Measurements from ENCODE around the gene TMCC1.

The TMCC1 gene

DNA sequence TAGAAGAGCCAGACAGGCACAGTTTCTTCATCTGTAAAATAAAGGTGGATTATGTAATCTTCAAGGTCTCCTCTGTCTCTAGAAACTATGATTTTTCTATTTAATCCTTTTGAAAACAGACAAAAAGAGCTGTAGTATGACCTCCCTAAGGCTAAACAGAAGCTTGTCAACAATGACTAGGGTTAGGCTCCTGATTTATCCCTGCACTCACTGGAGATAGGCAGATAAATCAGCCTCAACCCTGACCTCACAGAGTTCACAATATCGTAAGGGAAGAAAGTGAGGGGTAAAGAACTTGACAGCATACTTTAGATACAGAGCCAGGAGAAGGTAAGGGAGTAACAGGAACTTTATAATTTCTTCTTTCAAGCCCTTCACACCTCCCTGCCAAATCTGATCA lies 124.8 kb downstream of the TMCC1 start:
- DNase-seq (ENCODE audit: low read depth in 1 of 2, low spot score in 1 of 2) = no peak
- Histone ChIP-seq H3K27me3 (ENCODE audit: insufficient read depth, poor library complexity, severe bottlenecking) (no peaks in the 10 kb centered on the region), H3K4me3 (replicated peaks; ENCODE audit: insufficient read depth, low read length) (no peak overlapping the region), H3K27ac (replicated peaks) (no peak overlapping the region)
- no peak for TF ChIP-seq POLR2AphosphoS5 (IDR thresholded peaks at IDR 0.05; ENCODE audit: low read depth)
- no peak for TF ChIP-seq SPI1 (IDR thresholded peaks at IDR 0.05; ENCODE audit: borderline replicate concordance, low read depth)
- TF ChIP-seq, protein P1, sequence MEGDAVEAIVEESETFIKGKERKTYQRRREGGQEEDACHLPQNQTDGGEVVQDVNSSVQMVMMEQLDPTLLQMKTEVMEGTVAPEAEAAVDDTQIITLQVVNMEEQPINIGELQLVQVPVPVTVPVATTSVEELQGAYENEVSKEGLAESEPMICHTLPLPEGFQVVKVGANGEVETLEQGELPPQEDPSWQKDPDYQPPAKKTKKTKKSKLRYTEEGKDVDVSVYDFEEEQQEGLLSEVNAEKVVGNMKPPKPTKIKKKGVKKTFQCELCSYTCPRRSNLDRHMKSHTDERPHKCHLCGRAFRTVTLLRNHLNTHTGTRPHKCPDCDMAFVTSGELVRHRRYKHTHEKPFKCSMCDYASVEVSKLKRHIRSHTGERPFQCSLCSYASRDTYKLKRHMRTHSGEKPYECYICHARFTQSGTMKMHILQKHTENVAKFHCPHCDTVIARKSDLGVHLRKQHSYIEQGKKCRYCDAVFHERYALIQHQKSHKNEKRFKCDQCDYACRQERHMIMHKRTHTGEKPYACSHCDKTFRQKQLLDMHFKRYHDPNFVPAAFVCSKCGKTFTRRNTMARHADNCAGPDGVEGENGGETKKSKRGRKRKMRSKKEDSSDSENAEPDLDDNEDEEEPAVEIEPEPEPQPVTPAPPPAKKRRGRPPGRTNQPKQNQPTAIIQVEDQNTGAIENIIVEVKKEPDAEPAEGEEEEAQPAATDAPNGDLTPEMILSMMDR (IDR thresholded peaks at IDR 0.05; ENCODE audit: insufficient read depth, low read length) = no peak
- TF ChIP-seq, protein P2, sequence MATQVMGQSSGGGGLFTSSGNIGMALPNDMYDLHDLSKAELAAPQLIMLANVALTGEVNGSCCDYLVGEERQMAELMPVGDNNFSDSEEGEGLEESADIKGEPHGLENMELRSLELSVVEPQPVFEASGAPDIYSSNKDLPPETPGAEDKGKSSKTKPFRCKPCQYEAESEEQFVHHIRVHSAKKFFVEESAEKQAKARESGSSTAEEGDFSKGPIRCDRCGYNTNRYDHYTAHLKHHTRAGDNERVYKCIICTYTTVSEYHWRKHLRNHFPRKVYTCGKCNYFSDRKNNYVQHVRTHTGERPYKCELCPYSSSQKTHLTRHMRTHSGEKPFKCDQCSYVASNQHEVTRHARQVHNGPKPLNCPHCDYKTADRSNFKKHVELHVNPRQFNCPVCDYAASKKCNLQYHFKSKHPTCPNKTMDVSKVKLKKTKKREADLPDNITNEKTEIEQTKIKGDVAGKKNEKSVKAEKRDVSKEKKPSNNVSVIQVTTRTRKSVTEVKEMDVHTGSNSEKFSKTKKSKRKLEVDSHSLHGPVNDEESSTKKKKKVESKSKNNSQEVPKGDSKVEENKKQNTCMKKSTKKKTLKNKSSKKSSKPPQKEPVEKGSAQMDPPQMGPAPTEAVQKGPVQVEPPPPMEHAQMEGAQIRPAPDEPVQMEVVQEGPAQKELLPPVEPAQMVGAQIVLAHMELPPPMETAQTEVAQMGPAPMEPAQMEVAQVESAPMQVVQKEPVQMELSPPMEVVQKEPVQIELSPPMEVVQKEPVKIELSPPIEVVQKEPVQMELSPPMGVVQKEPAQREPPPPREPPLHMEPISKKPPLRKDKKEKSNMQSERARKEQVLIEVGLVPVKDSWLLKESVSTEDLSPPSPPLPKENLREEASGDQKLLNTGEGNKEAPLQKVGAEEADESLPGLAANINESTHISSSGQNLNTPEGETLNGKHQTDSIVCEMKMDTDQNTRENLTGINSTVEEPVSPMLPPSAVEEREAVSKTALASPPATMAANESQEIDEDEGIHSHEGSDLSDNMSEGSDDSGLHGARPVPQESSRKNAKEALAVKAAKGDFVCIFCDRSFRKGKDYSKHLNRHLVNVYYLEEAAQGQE (IDR thresholded peaks at IDR 0.05; ENCODE audit: insufficient replicate concordance, low read depth) = no peak
- TF ChIP-seq GABPA (IDR thresholded peaks at IDR 0.05; ENCODE audit: low read depth) = no peak

DNA sequence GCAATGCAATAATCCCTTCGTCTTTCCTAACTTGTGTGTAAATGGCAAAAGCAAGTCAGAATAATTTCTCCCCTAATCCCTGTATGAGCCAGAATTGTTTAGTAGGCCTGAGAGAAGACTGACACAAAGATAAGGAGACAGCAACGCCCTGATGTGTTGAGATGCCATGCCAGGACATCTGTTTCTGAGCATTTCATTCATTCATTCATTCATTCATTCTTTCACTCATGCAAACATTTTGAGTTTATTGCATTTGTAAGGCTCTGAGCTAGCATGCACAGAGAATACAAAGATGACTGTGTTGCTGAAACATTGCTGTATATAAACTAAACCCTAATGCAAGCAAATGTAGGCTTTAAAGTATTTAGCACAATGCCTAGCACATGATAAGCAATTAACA lies 127.4 kb downstream of the TMCC1 start:
- TF ChIP-seq POLR2AphosphoS5 (IDR thresholded peaks at IDR 0.05; ENCODE audit: low read depth) (no peak), GABPA (IDR thresholded peaks at IDR 0.05; ENCODE audit: low read depth) (no peak), SPI1 (IDR thresholded peaks at IDR 0.05; ENCODE audit: borderline replicate concordance, low read depth) (no peak)
- TF ChIP-seq, protein P2 (IDR thresholded peaks at IDR 0.05; ENCODE audit: insufficient replicate concordance, low read depth) = no peak
- TF ChIP-seq, protein P1 (IDR thresholded peaks at IDR 0.05; ENCODE audit: insufficient read depth, low read length) = no peak
- no peak for DNase-seq (ENCODE audit: low read depth in 1 of 2, low spot score in 1 of 2)
- Histone ChIP-seq H3K27me3 (ENCODE audit: insufficient read depth, poor library complexity, severe bottlenecking) (no peaks in the 10 kb centered on the region), H3K4me3 (replicated peaks; ENCODE audit: insufficient read depth, low read length) (no peak overlapping the region), H3K27ac (replicated peaks) (no peak overlapping the region)

DNA sequence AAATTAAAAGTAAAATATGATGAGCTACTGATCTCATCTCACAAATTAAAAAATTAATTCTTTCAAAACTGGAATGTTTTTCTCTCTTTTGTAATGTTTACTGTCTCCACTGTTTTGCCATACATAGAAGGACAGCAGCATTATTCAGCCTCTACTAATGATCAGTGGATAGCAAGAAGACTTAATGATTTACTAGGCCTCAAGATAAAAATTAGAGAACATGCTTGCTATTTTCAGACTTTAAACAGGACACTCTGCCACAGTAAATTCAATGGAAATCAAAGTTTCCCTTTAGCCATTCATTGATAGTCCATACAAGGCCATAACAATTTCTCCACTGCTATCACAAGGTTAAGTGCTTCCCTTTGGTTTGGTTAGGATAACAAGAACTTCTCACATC lies 129.4 kb downstream of the TMCC1 start:
- Histone ChIP-seq H3K27ac (replicated peaks) (no peak overlapping the region), H3K27me3 (ENCODE audit: insufficient read depth, poor library complexity, severe bottlenecking) (no peaks in the 10 kb centered on the region), H3K4me3 (replicated peaks; ENCODE audit: insufficient read depth, low read length) (no peak overlapping the region)
- no peak for DNase-seq (ENCODE audit: low read depth in 1 of 2, low spot score in 1 of 2)
- TF ChIP-seq POLR2AphosphoS5 (IDR thresholded peaks at IDR 0.05; ENCODE audit: low read depth) = no peak
- no peak for TF ChIP-seq SPI1 (IDR thresholded peaks at IDR 0.05; ENCODE audit: borderline replicate concordance, low read depth)

DNA sequence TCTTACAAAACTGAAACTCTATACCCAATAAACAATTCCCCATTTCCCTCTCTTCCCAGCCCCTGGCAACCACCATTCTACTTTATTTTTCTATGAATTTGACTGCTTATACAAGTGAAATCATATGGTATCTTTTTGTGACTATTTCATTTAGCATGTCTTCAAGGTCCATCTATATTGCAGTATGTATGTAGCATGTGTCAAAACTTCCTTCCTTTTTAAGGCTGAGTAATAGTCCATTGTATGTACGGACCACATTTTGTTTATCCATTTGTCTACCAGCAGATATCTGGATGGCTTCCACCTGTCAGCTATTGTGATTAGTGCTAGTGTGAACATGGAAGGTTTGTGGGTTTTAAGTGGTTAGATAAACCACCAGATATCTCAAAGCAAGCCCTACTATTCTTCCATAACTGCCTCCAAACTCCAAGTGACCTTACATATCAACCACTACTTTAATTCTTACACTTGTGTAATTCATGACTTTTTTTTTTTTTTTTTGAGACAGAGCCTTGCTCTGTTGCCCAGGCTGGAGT lies 134.7 kb downstream of the TMCC1 start:
- no peak for TF ChIP-seq GABPA (IDR thresholded peaks at IDR 0.05; ENCODE audit: low read depth)
- TF ChIP-seq, protein P2 (IDR thresholded peaks at IDR 0.05; ENCODE audit: insufficient replicate concordance, low read depth) = no peak
- no peak for TF ChIP-seq SPI1 (IDR thresholded peaks at IDR 0.05; ENCODE audit: borderline replicate concordance, low read depth)
- no peak for TF ChIP-seq POLR2AphosphoS5 (IDR thresholded peaks at IDR 0.05; ENCODE audit: low read depth)
- TF ChIP-seq, protein P1 (IDR thresholded peaks at IDR 0.05; ENCODE audit: insufficient read depth, low read length) = no peak
- no peak for DNase-seq (ENCODE audit: low read depth in 1 of 2, low spot score in 1 of 2)
- H3K27ac ChIP-seq (replicated peaks) = no peak overlapping the region
- no peak overlapping the region for H3K4me3 ChIP-seq (replicated peaks; ENCODE audit: insufficient read depth, low read length)
- H3K27me3 ChIP-seq (ENCODE audit: insufficient read depth, poor library complexity, severe bottlenecking) = no peaks in the 10 kb centered on the region
